Measurements from ENCODE around the gene GNB5.
"Not testable (repeated sequence)": the region's sequence is repeated elsewhere in the genome, so short reads cannot be mapped to it uniquely, and the experiment has no call there.

The GNB5 gene

DNA sequence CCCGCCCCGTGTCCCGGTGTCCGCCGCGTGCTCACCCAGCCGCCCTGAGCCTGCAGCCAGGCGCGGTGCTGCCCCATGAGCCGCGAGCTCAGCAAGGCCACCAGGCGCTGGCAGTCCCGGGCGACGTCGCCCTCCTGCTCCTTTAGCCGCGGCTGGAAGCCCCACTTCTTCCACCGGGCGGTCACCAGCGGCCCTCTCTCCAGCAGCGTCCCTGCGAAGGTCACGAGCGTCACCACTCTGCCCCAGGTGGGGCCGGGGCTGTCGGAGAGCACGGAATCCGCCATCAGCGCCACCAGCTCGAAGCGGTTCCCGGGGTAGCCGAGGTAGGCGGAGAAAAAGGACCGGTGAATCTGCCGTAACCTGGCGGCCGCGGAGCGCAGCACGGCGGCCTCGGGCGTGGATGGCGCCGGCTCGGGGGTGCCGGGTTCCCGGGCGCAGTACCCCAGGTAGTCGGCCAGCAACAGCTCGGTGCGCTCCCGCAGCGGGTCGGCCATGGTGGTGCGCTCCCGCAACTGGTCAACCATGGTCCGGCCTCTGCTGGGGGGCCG, 78.9 kb downstream of the GNB5 start:
- DNase-seq (ENCODE audit: low spot score): no peak

DNA sequence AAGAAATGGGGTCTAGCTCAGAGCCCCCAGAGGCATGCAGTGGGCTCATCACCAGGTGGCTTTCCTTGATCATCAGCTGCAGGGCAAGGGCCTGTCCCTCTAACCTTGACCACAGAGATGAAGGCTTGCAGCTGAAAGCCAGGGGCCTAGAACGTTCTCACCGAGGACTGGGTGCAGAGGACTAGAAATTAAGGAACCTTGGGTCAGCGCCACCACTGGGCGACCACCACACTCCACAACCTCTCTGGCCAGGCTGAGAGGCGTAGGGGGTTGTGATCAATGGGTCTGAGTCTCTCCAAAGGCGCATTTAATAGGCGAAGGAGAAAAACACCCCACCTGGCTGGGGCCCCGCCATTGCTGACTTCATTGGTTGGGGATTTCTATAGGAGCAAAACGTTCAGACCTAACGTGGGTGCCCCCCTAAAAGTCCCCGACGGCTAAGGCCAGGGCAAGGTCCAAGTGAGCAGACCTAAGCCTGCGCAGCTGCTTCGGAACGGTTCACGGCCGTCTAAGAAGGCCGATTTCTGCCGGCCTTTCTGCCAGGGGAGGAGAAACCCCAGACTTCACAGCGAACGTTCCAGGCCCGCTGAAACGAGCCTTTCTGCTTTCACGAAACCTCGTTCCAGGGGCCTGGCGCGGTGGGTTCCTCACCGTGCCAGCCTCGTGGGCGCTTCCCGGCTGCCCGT, 79.5 kb downstream of the GNB5 start:
- no peak for DNase-seq (ENCODE audit: low spot score)

DNA sequence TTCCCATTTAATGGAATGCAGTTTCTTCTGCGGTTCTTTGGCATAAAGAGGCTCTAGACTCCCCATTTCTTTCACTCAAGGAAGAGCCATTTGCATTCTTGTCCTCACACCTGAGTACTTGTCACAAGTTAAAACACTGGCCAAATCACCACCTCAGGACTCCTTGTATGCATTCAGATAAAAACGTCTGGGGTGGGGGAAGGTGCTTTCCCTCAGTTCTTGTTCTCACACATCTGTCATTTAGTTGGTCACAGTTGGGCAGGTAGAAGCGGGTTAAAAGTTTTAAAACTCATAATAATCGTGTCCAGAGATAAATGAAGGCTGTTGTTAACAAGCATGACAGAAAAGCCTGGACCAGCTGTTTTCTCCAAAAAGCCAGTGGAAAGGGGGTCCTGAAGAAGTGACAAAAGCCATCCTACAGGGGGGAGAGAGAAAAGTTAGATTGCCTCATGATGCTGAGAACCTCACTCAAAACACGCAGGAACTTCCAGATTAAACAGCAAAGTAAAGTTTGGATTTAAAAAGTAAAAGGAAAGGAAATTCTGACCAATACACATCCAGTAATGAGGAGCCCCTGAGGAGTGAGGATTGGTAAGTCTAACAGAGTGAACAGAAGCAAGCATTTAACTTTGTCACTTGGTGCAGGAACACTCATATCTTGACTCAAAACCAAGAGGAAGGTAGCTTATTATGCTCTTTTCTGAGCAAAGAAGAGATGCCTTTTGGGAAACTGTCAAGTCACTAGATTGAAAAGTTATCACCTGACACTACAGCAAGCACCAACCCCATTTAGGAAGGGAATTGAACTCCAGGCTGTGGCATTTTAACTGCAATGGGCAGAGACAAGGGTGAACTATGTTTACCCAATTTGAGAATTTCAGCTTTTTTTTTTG, 81.4 kb downstream of the GNB5 start:
- no peak for DNase-seq (ENCODE audit: low spot score)

- no peak for DNase-seq (ENCODE audit: low spot score)
Measured at GRCh38 chr15:52107238-52107637, 84.0 kb downstream of the GNB5 start.

GRCh38 chr15:52106641-52107040, 84.6 kb downstream of the GNB5 start:
- DNase-seq (ENCODE audit: low spot score): no peak

- DNase-seq (ENCODE audit: low spot score): no peak
Measured at GRCh38 chr15:52105846-52106245, 85.3 kb downstream of the GNB5 start.

DNA sequence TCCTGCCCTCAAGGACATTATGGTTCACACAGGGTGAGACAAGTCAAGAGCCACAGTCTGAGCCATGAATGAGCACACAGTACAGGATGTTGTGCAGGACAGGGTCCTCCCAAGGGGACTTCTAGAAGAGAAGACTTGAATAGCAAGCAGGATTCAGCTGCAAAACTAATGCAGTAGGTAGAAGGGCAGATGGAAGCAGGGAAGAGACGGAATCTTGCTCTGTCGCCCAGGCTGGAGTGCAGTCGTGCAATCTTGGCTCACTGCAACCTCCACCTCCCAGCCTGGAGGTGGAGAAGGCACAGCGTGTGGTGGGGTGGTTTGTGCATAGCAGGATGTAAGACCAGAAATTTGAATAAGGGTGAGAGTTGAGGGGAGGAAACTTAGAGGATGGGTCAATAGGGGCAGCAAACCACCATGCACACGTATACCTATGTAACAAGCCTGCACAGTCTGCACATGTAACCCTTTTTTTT, 86.6 kb downstream of the GNB5 start:
- no peak for DNase-seq (ENCODE audit: low spot score)

- DNase-seq (ENCODE audit: low spot score): no peak
Measured at GRCh38 chr15:52103217-52104207, 87.7 kb downstream of the GNB5 start.

DNA sequence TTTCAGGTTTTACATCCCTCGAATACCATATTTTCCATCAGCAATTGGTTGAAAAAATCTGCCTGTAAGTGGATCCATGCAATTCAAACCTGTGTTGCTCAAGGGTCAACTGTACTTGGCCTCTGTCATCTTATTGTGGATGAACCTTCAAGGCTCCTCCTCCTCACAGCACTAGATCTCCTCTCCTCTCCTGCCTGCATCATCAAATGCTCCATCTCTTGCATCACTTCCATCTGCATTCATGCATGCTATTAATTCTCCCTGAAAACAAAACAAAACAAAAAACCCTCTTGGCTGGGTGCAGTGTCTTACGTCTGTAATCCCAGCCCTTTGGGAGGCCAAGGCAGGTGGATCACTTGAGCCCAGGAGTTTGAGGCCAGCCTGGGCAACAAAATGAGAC, 88.7 kb downstream of the GNB5 start:
- no peak for DNase-seq (ENCODE audit: low spot score)

DNA sequence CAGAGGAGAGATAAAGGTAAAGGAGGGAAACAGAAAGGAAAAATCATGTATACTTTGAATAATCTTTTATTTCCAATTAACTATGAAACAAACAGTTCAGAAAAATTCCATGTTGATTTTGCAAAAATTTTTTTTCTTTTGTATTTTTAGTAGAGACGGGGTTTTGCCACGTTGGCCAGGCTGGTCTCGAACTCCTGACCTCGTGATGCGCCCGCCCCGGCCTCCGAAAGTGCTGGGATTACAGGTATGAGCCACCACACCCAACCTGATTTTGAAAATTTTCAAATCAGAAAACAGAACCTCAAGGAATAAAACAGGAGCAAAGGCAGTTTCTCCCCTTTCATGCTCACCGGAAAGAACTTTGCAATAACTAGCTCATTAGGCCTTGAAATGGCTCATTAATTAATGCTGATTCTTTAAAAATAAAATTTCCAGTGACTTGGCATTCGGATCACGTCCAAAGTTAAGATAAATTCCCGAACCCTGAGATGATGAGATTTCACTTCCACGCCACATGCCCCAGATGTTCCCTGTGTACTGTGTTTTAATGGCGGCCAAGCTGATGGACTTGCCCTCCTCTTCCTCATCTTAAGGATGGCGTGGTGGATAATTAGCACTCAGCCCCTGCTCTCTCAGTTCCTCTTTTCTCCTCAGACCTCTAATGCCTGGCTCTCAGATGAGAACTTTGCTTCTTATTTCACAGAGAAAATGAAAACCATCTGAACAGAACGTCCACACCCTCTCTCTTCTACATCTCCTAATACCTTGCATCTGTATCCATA, 89.5 kb downstream of the GNB5 start:
- DNase-seq (ENCODE audit: low spot score): no peak

DNA sequence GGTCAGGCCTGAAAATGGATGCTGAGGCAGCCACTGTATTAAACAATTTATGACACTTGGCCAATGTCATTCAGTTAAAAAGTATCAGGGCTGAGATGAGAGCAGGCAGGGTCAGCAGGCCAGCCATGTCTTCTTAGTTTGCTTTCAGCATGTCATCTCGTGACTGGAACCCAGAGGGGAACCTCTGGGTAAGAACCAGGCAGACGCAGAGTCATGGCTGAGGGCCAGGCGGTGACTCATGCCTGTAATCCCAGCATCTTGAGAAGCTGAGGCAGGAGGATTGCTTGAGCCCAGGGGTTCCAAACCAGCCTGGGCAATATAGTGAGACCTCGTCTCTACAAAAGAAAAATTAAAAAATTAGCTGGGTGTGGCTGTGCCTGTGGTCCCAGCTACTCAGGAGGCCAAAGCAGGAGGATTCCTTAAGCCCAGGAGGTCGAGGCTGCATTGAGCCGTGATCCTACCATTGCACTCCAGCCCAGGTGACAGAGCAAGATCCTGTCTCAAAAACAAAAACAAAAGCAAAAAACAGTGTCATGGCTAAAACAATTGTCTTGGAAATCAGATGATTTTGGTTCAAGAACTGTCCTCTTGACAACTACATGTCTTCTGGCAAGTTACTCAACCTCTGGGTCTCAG, 90.3 kb downstream of the GNB5 start:
- DNase-seq (ENCODE audit: low spot score): no peak

GRCh38 chr15:52099651-52100272, 91.4 kb downstream of the GNB5 start:
- no peak for DNase-seq (ENCODE audit: low spot score)

- DNase-seq (ENCODE audit: low spot score): no peak
Measured at GRCh38 chr15:52098323-52098722, 92.9 kb downstream of the GNB5 start.

- DNase-seq (ENCODE audit: low spot score): no peak
Measured at GRCh38 chr15:52097180-52097579, 94.0 kb downstream of the GNB5 start.

GRCh38 chr15:52096536-52096935, 94.7 kb downstream of the GNB5 start:
- not testable (repeated sequence) for DNase-seq (ENCODE audit: low spot score)

DNA sequence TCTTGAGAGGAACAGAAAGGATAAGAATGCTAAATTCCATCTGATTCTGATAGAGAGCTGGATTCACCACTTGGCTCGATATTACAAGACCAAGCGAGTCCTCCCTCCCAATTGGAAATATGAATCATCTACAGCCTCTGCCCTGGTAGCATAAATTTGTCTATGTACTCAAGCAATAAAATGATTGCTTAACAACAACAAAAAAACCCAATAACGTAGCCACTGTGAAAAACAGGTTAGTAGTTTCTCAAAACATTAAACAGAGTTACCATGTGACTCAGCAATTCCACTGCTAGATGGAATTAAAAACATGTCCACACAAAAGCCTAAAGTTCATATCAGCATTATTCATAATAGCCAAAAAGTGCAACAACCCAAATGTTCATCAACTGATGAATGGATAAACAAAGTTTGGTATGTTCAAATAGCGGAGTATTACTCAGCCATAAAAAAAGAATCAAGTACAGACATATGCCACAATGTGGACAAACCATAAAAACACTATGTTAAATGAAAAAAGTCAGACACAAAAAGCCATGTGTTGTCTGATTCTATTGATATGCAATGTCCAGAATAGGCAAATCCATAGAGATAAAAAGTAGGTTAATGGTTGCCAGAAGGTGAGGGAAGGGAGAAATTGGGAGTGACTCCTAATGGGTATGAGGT, 95.5 kb downstream of the GNB5 start:
- DNase-seq (ENCODE audit: low spot score): no peak

- DNase-seq (ENCODE audit: low spot score): no peak
Measured at GRCh38 chr15:52094811-52095584, 96.2 kb downstream of the GNB5 start.

Measured in D341Med (cell line).